Stimulated activated CD8-positive, alpha-beta memory T cell treated with anti-CD3 and anti-CD28 coated beads, Interleukin-4, amount 100 ng/mL, for 48 hours (primary cell): ENCODE measurements around the gene PNPT1.

Experiments
- DNase-seq: peaks from one replicate; pipeline ENCODE4 v3.0.0-alpha.2; 2020

The PNPT1 gene

DNA sequence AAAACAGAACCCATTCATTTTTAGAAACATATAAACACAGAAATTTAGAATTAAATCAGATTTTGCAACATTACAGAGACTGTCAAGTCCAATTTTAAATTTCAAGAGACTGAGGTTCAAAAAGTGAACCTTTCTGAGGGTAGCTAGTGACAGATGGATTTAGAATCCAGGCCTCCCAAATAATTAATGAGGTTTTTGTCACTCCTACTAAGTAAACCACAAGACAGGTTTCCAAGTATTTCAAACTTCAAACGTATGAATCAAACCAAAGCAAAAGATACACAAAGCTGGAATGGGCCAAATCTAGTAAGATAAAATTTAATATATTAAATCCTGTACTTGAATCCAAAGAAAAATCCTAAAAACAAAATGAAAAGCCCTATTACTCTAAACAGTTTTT, 101.5 kb downstream of the PNPT1 start:
- DNase-seq: no peak

- DNase-seq: no peak
These were observed 102.7 kb downstream of the PNPT1 start for GRCh38 chr2:55590810-55591440.

DNA sequence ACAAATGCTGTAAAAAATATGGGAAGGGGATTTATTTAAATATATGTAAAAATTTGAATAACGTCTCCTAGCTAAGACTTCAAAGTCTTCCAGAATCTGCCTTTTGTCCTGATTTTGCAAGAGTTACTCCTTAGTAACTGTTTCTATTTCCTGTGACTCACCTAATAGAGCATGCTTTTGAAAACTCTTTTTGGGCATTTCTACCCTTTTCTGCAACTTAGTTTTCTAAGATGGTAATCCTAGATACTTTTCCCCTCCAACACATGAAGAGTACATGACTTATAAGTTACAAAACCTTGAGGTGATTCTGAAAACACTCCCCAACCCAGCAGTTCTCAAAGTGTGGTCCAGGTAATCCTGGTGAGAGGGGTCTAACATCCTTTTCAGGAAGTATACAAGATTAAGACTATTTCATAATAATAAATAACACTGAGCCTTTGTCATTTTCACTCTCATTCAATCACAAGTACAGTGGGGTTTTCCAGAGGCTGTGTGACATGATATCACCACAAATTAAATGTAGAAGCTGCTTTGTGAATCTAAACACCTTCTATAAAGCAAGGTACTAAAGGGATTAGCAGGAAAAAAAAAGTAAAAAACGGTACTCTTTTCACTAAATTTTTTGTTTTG, 108.1 kb downstream of the PNPT1 start:
- DNase-seq: no peak
